ENCODE results near the gene AKAP13.

DNA sequence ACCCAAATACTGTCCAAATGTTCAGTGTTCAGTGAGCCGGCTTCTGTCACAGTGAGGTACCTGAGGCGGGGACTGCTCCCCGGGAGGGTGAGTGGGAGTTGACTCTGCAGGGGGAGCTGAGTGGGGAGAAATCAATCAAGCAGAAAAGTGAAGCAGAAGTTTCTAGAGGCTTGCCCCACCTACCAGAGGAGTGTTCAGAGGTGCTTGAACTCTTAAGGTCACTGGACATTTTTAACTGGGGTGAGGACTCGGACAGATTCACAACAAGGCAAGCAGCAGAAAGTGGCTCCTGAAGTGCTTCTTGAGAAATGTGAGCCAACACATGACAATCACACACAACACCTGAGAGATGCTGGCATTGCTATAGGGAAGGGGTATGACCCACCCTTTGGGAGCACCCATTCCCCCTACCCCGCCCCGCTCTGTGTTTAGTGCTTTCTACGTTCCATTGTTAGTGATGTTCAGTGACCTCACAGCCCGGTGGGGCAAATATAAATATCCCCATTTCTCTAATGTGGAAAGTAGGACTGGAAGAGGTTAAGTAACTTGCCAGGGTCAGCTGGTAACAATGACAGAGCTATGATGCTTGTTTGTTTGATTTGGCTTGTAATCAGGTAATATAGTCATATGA is 48.6 kb upstream of the AKAP13 start:
- TF ChIP-seq, protein P1, sequence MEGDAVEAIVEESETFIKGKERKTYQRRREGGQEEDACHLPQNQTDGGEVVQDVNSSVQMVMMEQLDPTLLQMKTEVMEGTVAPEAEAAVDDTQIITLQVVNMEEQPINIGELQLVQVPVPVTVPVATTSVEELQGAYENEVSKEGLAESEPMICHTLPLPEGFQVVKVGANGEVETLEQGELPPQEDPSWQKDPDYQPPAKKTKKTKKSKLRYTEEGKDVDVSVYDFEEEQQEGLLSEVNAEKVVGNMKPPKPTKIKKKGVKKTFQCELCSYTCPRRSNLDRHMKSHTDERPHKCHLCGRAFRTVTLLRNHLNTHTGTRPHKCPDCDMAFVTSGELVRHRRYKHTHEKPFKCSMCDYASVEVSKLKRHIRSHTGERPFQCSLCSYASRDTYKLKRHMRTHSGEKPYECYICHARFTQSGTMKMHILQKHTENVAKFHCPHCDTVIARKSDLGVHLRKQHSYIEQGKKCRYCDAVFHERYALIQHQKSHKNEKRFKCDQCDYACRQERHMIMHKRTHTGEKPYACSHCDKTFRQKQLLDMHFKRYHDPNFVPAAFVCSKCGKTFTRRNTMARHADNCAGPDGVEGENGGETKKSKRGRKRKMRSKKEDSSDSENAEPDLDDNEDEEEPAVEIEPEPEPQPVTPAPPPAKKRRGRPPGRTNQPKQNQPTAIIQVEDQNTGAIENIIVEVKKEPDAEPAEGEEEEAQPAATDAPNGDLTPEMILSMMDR (IDR thresholded peaks at IDR 0.05; ENCODE audit: control extremely low read depth in 1 of 3, insufficient read depth in 1 of 3, low read depth in 1 of 3, low read length in 3 of 3), result no peak
- TF ChIP-seq RFX5 (IDR thresholded peaks at IDR 0.05; ENCODE audit: borderline replicate concordance, low read depth, low read length), result no peak
- TF ChIP-seq ZNF274 (IDR thresholded peaks at IDR 0.05; ENCODE audit: borderline replicate concordance, extremely low read depth, low read length), result no peak
- TF ChIP-seq GTF2F1 (IDR thresholded peaks at IDR 0.05; ENCODE audit: borderline replicate concordance, low read depth, low read length), result no peak
- no peak for TF ChIP-seq POLR2A (IDR thresholded peaks at IDR 0.05; ENCODE audit: control extremely low read depth in 1 of 2, low read depth in 2 of 2, low read length in 2 of 2)
- TF ChIP-seq EZH2 (IDR thresholded peaks at IDR 0.05; ENCODE audit: low read depth, low read length, severe bottlenecking), result no peak
- no peak for TF ChIP-seq YY1 (IDR thresholded peaks at IDR 0.05; ENCODE audit: low read depth, low read length)
- TF ChIP-seq POLR2AphosphoS5 (IDR thresholded peaks at IDR 0.05; ENCODE audit: low read depth, low read length), result no peak
- TF ChIP-seq GABPA (IDR thresholded peaks at IDR 0.05; ENCODE audit: borderline replicate concordance, insufficient read depth, low read length), result no peak
- no peak for TF ChIP-seq KDM5A (IDR thresholded peaks at IDR 0.05; ENCODE audit: low read length)

All from H1 (cell line).